ENCODE results near the gene SLC13A4.

Gene SLC13A4

DNA sequence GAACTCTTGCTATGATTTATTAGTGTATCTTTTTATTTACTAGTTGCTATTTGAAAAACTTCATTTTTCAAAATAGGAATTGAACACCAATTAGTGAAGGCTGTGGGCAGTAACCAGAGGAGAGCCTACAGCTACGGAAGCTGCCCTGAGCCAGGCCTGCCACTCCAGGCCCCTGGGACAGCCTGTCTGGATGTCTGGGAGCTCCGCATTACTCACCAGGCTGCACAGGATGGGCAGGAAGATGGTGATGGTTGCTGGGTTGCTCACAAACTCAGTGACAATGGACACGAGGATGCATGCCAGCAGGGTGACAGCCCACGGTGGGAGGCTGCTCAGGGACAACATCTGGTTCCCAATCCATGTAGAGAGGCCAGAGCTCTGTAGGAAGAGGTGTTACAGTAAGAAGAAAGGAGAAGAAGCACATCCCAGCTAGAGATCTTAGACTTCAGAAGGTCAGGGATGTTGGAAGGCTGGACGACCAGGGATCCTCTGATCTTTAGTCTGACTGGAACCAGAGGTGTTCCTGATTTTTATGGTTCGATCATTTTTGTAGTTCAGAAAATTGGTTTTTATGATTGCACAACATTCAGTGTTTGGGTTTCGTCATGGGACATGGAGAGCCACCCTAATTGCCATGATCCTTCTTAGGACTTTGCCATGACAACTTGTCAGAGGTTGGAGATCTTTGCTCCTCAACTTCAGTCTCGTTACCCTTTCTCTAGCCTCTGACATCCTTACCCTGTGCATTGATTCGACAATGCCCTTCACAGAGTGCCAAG is 42.5 kb downstream of the SLC13A4 start:
- no peak for DNase-seq
- no peak overlapping the region for H2AFZ ChIP-seq (ENCODE audit: low read depth, low read length)
- TF ChIP-seq EZH2 (IDR thresholded peaks at IDR 0.05; ENCODE audit: borderline replicate concordance, low read depth, low read length, severe bottlenecking) = no peak
- TF ChIP-seq, protein P1, sequence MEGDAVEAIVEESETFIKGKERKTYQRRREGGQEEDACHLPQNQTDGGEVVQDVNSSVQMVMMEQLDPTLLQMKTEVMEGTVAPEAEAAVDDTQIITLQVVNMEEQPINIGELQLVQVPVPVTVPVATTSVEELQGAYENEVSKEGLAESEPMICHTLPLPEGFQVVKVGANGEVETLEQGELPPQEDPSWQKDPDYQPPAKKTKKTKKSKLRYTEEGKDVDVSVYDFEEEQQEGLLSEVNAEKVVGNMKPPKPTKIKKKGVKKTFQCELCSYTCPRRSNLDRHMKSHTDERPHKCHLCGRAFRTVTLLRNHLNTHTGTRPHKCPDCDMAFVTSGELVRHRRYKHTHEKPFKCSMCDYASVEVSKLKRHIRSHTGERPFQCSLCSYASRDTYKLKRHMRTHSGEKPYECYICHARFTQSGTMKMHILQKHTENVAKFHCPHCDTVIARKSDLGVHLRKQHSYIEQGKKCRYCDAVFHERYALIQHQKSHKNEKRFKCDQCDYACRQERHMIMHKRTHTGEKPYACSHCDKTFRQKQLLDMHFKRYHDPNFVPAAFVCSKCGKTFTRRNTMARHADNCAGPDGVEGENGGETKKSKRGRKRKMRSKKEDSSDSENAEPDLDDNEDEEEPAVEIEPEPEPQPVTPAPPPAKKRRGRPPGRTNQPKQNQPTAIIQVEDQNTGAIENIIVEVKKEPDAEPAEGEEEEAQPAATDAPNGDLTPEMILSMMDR (IDR thresholded peaks at IDR 0.05; ENCODE audit: borderline replicate concordance, extremely low read depth, low read length, poor library complexity, severe bottlenecking) = no peak
- H4K20me1 ChIP-seq (ENCODE audit: insufficient read depth, low read length) = peaks cover 4% of the 10 kb centered on the region; the same call in 1 of the 2 replicates
- H3K36me3 ChIP-seq (ENCODE audit: insufficient read depth, low read length) = peaks cover 5% of the 10 kb centered on the region
- no peaks in the 10 kb centered on the region for H3K4me1 ChIP-seq (ENCODE audit: insufficient read depth, low read length)
- no peaks in the 10 kb centered on the region for H3K9me3 ChIP-seq (ENCODE audit: insufficient read depth, low read length, severe bottlenecking)
- no peak overlapping the region for H3K9ac ChIP-seq (ENCODE audit: low read depth, low read length)
- no peak overlapping the region for H3K4me3 ChIP-seq (ENCODE audit: low read depth in 1 of 2, low read length in 2 of 2)
- H3K27me3 ChIP-seq (ENCODE audit: insufficient read depth, low read length, poor library complexity) = no peaks in the 10 kb centered on the region
- no peak overlapping the region for H3K27ac ChIP-seq (ENCODE audit: low read length)
- no peak for ATAC-seq (ENCODE audit: insufficient read depth, low read depth)
- H3K79me2 ChIP-seq (ENCODE audit: insufficient read depth, low read length) = 0 out of 2 replicates have a peak, but pooled peaks cover 3% of the 10 kb centered on the region
- H3K4me2 ChIP-seq (ENCODE audit: insufficient read depth, low read length) = no peak overlapping the region

DNA sequence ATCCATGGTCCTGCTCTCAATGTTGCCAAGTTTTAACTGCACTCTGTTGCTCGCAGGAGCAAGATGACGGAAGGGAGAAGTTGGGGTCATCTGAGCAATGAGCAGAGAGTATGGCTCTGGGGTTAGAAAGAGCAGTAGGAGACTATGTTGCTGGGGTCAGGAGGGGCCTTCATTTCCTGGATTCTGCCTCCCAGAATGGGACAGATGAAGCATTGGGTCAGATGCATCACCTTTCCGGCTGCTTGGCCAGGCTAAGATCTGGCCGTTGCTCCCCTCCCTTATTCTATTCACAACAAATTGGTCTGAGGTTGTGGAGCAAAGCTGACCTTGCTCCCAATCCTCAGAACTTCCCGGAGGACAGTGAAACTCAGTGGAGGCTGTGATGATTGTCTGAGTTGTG is 43.3 kb downstream of the SLC13A4 start:
- Histone ChIP-seq H3K4me1 (ENCODE audit: insufficient read depth, low read length) (no peaks in the 10 kb centered on the region), H4K20me1 (ENCODE audit: insufficient read depth, low read length) (peaks cover 4% of the 10 kb centered on the region; the same call in 1 of the 2 replicates), H3K27ac (ENCODE audit: low read length) (no peak overlapping the region), H3K4me3 (ENCODE audit: low read depth in 1 of 2, low read length in 2 of 2) (no peak overlapping the region), H3K9ac (ENCODE audit: low read depth, low read length) (no peak overlapping the region), H3K36me3 (ENCODE audit: insufficient read depth, low read length) (peaks cover 5% of the 10 kb centered on the region), H3K27me3 (ENCODE audit: insufficient read depth, low read length, poor library complexity) (no peaks in the 10 kb centered on the region), H3K4me2 (ENCODE audit: insufficient read depth, low read length) (no peak overlapping the region), H3K9me3 (ENCODE audit: insufficient read depth, low read length, severe bottlenecking) (no peaks in the 10 kb centered on the region), H3K79me2 (ENCODE audit: insufficient read depth, low read length) (0 out of 2 replicates have a peak, but pooled peaks cover 3% of the 10 kb centered on the region), H2AFZ (ENCODE audit: low read depth, low read length) (no peak overlapping the region)
- TF ChIP-seq EZH2 (IDR thresholded peaks at IDR 0.05; ENCODE audit: borderline replicate concordance, low read depth, low read length, severe bottlenecking) = no peak
- TF ChIP-seq, protein P1 (IDR thresholded peaks at IDR 0.05; ENCODE audit: borderline replicate concordance, extremely low read depth, low read length, poor library complexity, severe bottlenecking) = no peak
- ATAC-seq (ENCODE audit: insufficient read depth, low read depth) = no peak
- no peak for DNase-seq

DNA sequence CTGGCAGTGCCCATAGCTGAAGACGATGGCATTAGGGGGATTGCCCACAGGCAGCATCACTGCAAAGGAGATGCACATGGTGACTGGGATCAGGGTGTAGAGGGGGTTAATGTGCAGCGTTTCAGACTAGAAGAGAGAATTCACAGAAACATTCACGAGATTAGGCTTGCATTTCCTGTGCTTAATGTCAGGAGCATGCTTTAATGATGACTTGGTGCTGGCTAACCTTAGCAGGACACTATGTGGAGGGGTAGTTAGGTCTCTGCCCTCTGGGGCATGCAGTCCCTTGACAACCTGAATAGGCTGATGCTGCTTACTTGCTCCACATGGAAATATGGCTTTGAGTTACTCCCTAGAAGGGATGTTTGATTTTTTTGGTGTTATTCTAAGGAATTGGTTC is 43.9 kb downstream of the SLC13A4 start:
- Histone ChIP-seq H3K27ac (ENCODE audit: low read length) (no peak overlapping the region), H2AFZ (ENCODE audit: low read depth, low read length) (no peak overlapping the region), H3K27me3 (ENCODE audit: insufficient read depth, low read length, poor library complexity) (no peaks in the 10 kb centered on the region), H3K36me3 (ENCODE audit: insufficient read depth, low read length) (peaks cover 5% of the 10 kb centered on the region), H3K4me1 (ENCODE audit: insufficient read depth, low read length) (no peaks in the 10 kb centered on the region), H3K9ac (ENCODE audit: low read depth, low read length) (no peak overlapping the region), H3K9me3 (ENCODE audit: insufficient read depth, low read length, severe bottlenecking) (no peaks in the 10 kb centered on the region), H3K4me3 (ENCODE audit: low read depth in 1 of 2, low read length in 2 of 2) (no peak overlapping the region), H4K20me1 (ENCODE audit: insufficient read depth, low read length) (peaks cover 4% of the 10 kb centered on the region; the same call in 1 of the 2 replicates), H3K79me2 (ENCODE audit: insufficient read depth, low read length) (0 out of 2 replicates have a peak, but pooled peaks cover 3% of the 10 kb centered on the region), H3K4me2 (ENCODE audit: insufficient read depth, low read length) (no peak overlapping the region)
- no peak for ATAC-seq (ENCODE audit: insufficient read depth, low read depth)
- no peak for DNase-seq
- TF ChIP-seq, protein P1 (IDR thresholded peaks at IDR 0.05; ENCODE audit: borderline replicate concordance, extremely low read depth, low read length, poor library complexity, severe bottlenecking) = no peak
- no peak for TF ChIP-seq EZH2 (IDR thresholded peaks at IDR 0.05; ENCODE audit: borderline replicate concordance, low read depth, low read length, severe bottlenecking)

All from DND-41 (cell line).